ENCODE measurements around the gene BATF2. TPM values are rescaled to one million over a fixed set of nuclear protein-coding genes. Genes with fewer than 3 reads are reported as not detected.
A peak's percentile ranks its signal among the peaks of the same experiment; 100 is the strongest.

The BATF2 gene
- total RNA-seq, 1 donor from 2014 or later: 0.21 TPM

GRCh38 chr11:64999478-64999877 is 2.7 kb upstream of the BATF2 start:
- Histone ChIP-seq H3K4me1 (peaks cover 0 to 7% of the 10 kb centered on the region in 2 donors), H3K9me3 (no peaks in the 10 kb centered on the region), H3K4me3 (no peak overlapping the region), H3K36me3 (no peaks in the 10 kb centered on the region), H3K27ac (no peak overlapping the region), H3K27me3 (no peaks in the 10 kb centered on the region)
- TF ChIP-seq, protein P1, sequence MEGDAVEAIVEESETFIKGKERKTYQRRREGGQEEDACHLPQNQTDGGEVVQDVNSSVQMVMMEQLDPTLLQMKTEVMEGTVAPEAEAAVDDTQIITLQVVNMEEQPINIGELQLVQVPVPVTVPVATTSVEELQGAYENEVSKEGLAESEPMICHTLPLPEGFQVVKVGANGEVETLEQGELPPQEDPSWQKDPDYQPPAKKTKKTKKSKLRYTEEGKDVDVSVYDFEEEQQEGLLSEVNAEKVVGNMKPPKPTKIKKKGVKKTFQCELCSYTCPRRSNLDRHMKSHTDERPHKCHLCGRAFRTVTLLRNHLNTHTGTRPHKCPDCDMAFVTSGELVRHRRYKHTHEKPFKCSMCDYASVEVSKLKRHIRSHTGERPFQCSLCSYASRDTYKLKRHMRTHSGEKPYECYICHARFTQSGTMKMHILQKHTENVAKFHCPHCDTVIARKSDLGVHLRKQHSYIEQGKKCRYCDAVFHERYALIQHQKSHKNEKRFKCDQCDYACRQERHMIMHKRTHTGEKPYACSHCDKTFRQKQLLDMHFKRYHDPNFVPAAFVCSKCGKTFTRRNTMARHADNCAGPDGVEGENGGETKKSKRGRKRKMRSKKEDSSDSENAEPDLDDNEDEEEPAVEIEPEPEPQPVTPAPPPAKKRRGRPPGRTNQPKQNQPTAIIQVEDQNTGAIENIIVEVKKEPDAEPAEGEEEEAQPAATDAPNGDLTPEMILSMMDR (IDR thresholded peaks at IDR 0.05): no peak
- intact Hi-C loops (cut with DNase I): no loop called here
- DNase-seq (ENCODE audit: low spot score in 2 of 2): no peak

GRCh38 chr11:64998690-64999431 is 2.1 kb upstream of the BATF2 start:
- no peak for DNase-seq (ENCODE audit: low spot score in 2 of 2)
- TF ChIP-seq, protein P1 (IDR thresholded peaks at IDR 0.05): no peak
- Histone ChIP-seq H3K4me3 (no peak overlapping the region), H3K27ac (no peak overlapping the region), H3K36me3 (no peaks in the 10 kb centered on the region), H3K9me3 (no peaks in the 10 kb centered on the region), H3K27me3 (no peaks in the 10 kb centered on the region), H3K4me1 (peaks cover 0 to 7% of the 10 kb centered on the region in 2 donors)
- intact Hi-C loops (cut with DNase I): no loop called here

DNA sequence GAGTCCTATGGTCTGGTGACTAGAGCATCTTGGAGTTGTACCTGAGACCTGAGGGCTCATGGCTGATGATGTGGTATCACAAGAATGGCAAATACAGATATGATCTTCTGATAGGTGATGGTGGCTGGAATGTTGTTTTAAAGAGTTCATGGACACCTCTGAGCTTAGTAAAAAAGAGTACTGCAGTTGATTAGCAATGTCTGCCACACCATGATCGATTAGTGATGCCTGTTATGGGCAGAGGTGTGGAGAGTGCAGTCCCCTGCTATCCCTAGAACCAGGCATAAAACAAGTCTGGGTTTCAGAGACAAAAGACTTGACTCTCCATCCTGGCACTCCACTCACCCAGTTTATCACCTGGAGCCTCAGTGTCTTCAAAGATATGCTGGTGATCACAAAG is 1.4 kb upstream of the BATF2 start:
- no peaks in the 10 kb centered on the region for H3K36me3 ChIP-seq
- TF ChIP-seq, protein P1 (IDR thresholded peaks at IDR 0.05): no peak
- DNase-seq (ENCODE audit: low spot score in 2 of 2): no peak
- peaks cover 0 to 7% of the 10 kb centered on the region in 2 donors for H3K4me1 ChIP-seq
- H3K27me3 ChIP-seq: no peaks in the 10 kb centered on the region
- no peak overlapping the region for H3K27ac ChIP-seq
- intact Hi-C loops (cut with DNase I): no loop called here
- H3K4me3 ChIP-seq: no peak overlapping the region
- no peaks in the 10 kb centered on the region for H3K9me3 ChIP-seq

GRCh38 chr11:64996327-64996709 is 453 bp downstream of the BATF2 start:
- Histone ChIP-seq H3K36me3 (no peaks in the 10 kb centered on the region), H3K9me3 (no peaks in the 10 kb centered on the region), H3K4me3 (peak overlapping the region; percentile 56 to 65), H3K4me1 (peaks cover 0 to 7% of the 10 kb centered on the region in 2 donors), H3K27me3 (no peaks in the 10 kb centered on the region), H3K27ac (peak overlapping the region; percentile 63 to 64)
- TF ChIP-seq, protein P1 (IDR thresholded peaks at IDR 0.05): no peak
- intact Hi-C loops (cut with DNase I): no loop called here
- no peak for DNase-seq (ENCODE audit: low spot score in 2 of 2)

- peaks cover 0 to 7% of the 10 kb centered on the region in 2 donors for H3K4me1 ChIP-seq
- TF ChIP-seq, protein P1 (IDR thresholded peaks at IDR 0.05): no peak
- intact Hi-C loops (cut with DNase I): no loop called here
Measured at GRCh38 chr11:64994318-64994717, 2.5 kb downstream of the BATF2 start.

More at GRCh38 chr11:64994318-64994717, 2.5 kb downstream of the BATF2 start:
- H3K27me3 ChIP-seq: no peaks in the 10 kb centered on the region
- H3K9me3 ChIP-seq: no peaks in the 10 kb centered on the region
- H3K27ac ChIP-seq: no peak overlapping the region
- no peaks in the 10 kb centered on the region for H3K36me3 ChIP-seq
- no peak overlapping the region for H3K4me3 ChIP-seq
- DNase-seq (ENCODE audit: low spot score in 2 of 2): no peak
